NCI-H2227 treated with DMSO at 0.1 percent for 48 hours (cell line): ENCODE results near the gene TUG1.
A peak's percentile ranks its signal among the peaks of the same experiment; 100 is the strongest.

Experiments
- DNase-seq: peaks from one replicate; lab custom pipeline; 2025; lab: John Stamatoyannopoulos, UW

TUG1 gene

DNA sequence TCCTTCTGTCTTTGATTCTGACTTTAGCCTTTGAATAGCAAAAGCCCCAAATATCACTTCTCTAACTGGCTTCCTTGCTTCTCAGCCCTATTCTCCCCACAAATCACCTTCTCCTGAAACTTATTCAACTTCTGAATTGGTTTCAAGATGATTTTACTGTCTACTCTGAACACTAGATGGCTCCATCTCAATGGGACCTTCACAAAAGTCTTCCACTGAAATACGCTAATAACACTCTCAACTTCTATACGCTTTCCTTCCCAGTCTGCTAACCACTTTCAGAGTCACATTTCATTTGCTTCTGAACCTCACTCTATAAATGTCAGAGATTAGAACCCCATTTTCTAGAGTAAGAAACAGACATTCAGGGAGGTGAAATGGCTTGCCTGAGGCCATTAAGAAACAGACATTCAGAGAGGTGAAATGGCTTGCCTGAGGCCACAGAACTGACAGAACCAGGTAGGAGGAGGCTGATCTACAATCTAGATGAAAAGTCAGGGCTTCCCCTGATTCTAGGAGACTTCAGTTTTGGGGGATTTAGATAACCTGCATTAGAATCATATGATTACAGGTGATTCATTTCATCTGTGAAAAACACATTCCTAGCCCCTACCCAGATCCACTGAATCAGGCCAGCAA, 21.1 kb upstream of the TUG1 start:
- DNase-seq = peak; percentile 5

GRCh38 chr22:30948930-30949342, 20.1 kb upstream of the TUG1 start:
- DNase-seq = no peak

DNA sequence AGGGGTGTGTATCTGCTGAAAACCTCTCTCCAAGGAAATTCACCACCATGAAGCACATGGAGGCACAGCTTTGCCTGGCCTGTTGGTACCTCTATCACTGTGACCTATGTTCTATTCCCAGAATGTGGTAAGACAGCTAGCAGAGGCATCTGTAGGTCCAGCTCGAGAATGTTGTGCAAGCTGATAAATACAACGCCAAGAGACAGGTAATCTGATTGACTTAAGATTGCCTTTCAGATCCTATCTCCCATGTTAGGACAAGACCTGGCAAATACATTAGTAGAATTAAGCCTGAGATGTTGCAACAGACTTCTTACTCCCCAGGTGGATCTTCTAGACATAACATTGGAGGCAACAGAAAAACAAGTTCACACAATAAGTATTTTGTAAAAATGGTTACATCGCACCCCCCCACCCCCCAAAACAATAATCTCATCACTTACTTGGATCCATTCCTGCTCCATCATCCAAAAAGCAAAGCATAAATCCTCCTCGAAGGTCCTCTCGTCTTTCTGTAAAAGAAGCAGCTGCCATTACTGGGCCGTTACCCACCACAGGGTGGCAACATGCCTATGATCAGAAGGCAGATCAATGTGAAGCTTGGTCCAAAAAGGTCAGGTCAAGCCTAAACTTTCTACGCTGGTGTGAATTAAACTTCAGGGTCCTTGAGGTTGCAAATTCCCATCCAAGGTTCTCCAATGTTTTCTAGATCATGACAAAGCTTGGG, 19.0 kb upstream of the TUG1 start:
- no peak for DNase-seq

GRCh38 chr22:30953206-30953605, 15.9 kb upstream of the TUG1 start:
- DNase-seq = no peak

- DNase-seq = no peak
These were observed 13.9 kb upstream of the TUG1 start for GRCh38 chr22:30955153-30955552.

- no peak for DNase-seq
These were observed 4.2 kb upstream of the TUG1 start for GRCh38 chr22:30964858-30965257.

GRCh38 chr22:30968015-30968923, 796 bp upstream of the TUG1 start, which contains the start of gene MORC2:
Gene MORC2, minus strand, starts transcription at chr22:30968774. Its CDS starts 885 bp downstream, at chr22:30967889.
- DNase-seq = peak; percentile 63

- no peak for DNase-seq
These were observed 679 bp downstream of the TUG1 start for GRCh38 chr22:30969532-30970355.

GRCh38 chr22:30970356-30970746, 1.3 kb downstream of the TUG1 start:
- DNase-seq = no peak

GRCh38 chr22:30978304-30978962, 9.4 kb downstream of the TUG1 start:
- no peak for DNase-seq

DNA sequence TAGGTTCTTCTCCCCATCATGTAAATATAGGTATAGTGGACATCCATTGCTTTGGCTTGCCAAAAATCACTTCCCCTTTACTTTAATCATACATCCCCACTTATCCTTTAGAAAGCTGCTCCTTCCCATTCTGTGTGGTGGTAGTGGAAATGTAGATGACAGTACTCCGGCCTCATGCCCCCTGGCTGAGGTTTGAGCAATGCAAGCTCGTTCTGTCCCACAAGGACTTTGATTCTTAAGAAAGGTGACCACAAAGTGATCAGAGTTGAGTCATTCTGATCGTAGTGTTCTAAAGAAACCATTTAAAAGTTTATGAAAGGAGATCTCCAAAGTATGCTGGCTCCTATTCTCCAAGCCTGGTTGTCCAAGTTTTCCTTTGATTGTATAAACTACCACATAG, 10.9 kb downstream of the TUG1 start:
- DNase-seq = no peak

- no peak for DNase-seq
These were observed 13.4 kb downstream of the TUG1 start for GRCh38 chr22:30982512-30982911.

GRCh38 chr22:30984317-30984716, 15.3 kb downstream of the TUG1 start:
- no peak for DNase-seq

- no peak for DNase-seq
These were observed 16.6 kb downstream of the TUG1 start for GRCh38 chr22:30985561-30986208.

- DNase-seq = no peak
These were observed 20.4 kb downstream of the TUG1 start for GRCh38 chr22:30989474-30989873.

DNA sequence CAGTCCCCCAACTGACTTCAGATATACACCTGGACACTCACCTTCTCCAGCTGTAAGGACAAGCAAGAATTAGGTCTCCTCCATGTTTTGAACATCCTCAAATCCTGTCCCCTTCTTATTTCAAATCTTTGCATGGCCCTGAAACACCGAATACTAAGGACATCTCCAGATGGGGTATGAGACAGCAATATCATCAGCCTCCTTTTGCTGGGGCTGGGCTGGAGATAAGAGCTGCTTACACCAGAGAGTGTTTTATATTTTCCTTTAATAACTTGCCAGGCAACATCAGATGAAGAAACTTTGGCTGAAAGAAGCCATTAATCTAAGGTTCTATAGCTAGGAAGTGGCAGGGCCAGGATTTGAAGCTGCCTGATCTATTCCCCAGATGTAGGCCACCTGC, 21.6 kb downstream of the TUG1 start:
- DNase-seq = no peak

DNA sequence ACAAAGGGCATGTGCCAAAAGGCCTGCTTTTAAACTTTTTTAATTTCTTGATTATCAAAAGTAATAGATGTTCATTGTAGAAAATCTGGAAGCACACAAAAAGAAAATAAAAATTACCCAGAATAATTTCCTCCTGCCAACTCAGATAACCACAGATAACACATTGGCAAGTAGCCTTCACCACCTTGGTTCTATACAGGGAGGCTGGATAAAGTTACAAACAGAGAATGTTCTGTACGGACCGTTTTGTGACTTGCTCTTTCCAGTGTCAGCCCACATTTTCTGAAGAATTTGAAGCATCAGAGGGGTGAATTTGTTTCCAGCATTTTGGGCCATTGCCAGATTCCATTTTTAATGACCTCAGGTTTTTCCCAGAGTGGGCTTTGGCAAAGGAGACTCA, 23.5 kb downstream of the TUG1 start:
- no peak for DNase-seq

- DNase-seq = no peak
These were observed 25.9 kb downstream of the TUG1 start for GRCh38 chr22:30994960-30995359.

DNA sequence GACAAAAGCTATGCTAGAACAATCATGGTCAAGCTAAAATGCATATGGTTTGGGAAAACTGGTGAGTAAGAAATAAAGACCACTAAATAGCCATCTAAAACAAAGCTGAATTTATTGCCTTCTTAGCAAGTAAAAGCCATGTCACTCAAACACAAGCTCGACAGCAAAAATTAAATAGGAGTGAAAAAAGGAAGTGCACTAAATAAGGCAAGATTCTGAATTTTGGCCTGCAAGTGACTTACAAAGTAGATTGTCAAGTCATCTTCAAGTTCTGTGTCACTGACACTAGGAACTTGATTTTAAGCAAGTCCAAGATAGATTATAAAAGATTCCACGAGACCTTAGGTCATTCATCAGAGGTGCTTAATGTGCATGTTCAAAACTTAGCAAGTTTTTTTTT, 27.4 kb downstream of the TUG1 start:
- DNase-seq = no peak

DNA sequence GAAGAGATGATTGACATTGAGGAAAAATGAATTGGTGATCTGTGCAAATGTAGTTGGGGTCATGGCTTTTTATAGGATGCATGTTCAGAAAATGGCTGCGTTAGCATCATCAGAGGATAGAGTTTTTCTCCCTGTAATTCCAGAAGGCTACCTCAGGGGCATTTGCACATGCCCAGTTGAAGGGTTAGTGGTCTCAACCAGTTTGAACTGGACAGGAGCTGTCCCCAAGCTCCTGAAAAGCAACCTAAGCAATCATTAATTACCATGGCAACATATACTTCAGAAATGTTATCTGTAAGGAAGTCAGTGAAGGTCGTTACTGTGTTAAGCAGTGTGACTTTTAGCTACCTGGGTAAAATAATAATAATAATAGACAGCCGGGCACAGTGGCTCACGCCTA, 29.3 kb downstream of the TUG1 start:
- DNase-seq = no peak
